SK-N-SH (cell line): ENCODE data around the gene MVP. TPM values are rescaled to one million over a fixed set of nuclear protein-coding genes. Genes with fewer than 3 reads are reported as not detected.

Source experiments
- CTCF ChIA-PET: fragments of 300-600, 350-600 bp; formaldehyde crosslinking; extraction: SDS; loops from one replicate; lab custom pipeline; 2021; lab: Yijun Ruan, JAX
- POLR2A ChIA-PET: fragments of 350-600 bp; sonication (Branson Sonifier 250); formaldehyde crosslinking; extraction: SDS; loops from one replicate; lab custom pipeline; 2020; ENCODE audit warnings: antibody characterized with exemption, inconsistent platforms; lab: Yijun Ruan, JAX
- DNase-seq: peaks from one replicate; pipeline ENCODE4 v3.0.0; 2012
- H2AFZ ChIP-seq: fragments of 200-600 bp; sonication (generic); 2 replicates; pipeline ENCODE4 v1.8.1; 2016; ENCODE audit warnings: antibody characterized with exemption, mild to moderate bottlenecking, low read depth
- H3F3A ChIP-seq: fragments of 200-600 bp; sonication (generic); replicated peaks from 2 replicates; pipeline ENCODE3; 2016; ENCODE audit warnings: antibody characterized with exemption, mild to moderate bottlenecking; ENCODE audit not compliant: insufficient read depth
- H3K27ac ChIP-seq, 2 experiments: fragments of 200-500 bp in 1 of 2; fragments of 200-600 bp in 1 of 2; sonication (Bioruptor generic) in 1 of 2; sonication (generic), shearing (Covaris generic) in 1 of 2; 2 replicates each; pipeline versions ENCODE4 v1.5.1 to v1.6.1; 2014 to 2016; ENCODE audit warnings: low read depth in 2 of 2, inconsistent platforms in 1 of 2, low read length in 1 of 2, mild to moderate bottlenecking in 1 of 2, mixed read lengths in 1 of 2
- H3K27me3 ChIP-seq: fragments of 200-600 bp; sonication (generic), shearing (Covaris generic); 2 replicates; pipeline ENCODE4 v1.6.1; 2016; ENCODE audit warnings: mixed run types; ENCODE audit not compliant: insufficient read depth
- H3K36me3 ChIP-seq, 2 experiments: fragments of 200-500 bp in 1 of 2; fragments of 200-600 bp in 1 of 2; sonication (Bioruptor generic) in 1 of 2; sonication (generic) in 1 of 2; replicated peaks in 1 of 2; 2 replicates each; pipeline versions ENCODE3 to v1.5.1; 2014 to 2016; ENCODE audit warnings: low read length in 1 of 2, mild to moderate bottlenecking in 1 of 2; ENCODE audit not compliant: insufficient read depth in 2 of 2, control insufficient read depth in 1 of 2
- H3K4me1 ChIP-seq, 2 experiments: fragments of 200-500 bp in 1 of 2; fragments of 200-600 bp in 1 of 2; sonication (Bioruptor generic) in 1 of 2; sonication (generic), shearing (Covaris generic) in 1 of 2; 2 replicates each; pipeline versions ENCODE4 v1.5.1 to v1.6.1; 2014 to 2016; ENCODE audit warnings: low read depth in 1 of 2, low read length in 1 of 2, mixed run types in 1 of 2; ENCODE audit not compliant: insufficient read depth in 2 of 2, control insufficient read depth in 1 of 2
- H3K4me2 ChIP-seq: fragments of 200-600 bp; sonication (generic), shearing (Covaris generic); 2 replicates; pipeline ENCODE4 v1.6.1; 2017; ENCODE audit warnings: mixed run types
- H3K4me3 ChIP-seq, 2 experiments: fragments of 200-500 bp in 1 of 2; fragments of 200-600 bp in 1 of 2; sonication (Bioruptor generic) in 1 of 2; sonication (generic), shearing (Covaris generic) in 1 of 2; 2 replicates each; pipeline versions ENCODE4 v1.5.1 to v1.8.1; 2014 to 2016; ENCODE audit warnings: low read depth in 2 of 2, inconsistent platforms in 1 of 2, low read length in 1 of 2, mild to moderate bottlenecking in 1 of 2, mixed read lengths in 1 of 2, moderate library complexity in 1 of 2
- H3K79me2 ChIP-seq: fragments of 200-600 bp; sonication (generic); 2 replicates; pipeline ENCODE4 v1.8.1; 2017; ENCODE audit warnings: mild to moderate bottlenecking; ENCODE audit not compliant: insufficient read depth
- H3K9ac ChIP-seq: fragments of 200-600 bp; sonication (generic); 2 replicates; pipeline ENCODE4 v1.6.1; 2017; ENCODE audit warnings: mixed run types
- H3K9me2 ChIP-seq: fragments of 200-600 bp; sonication (generic); 2 replicates; pipeline ENCODE4 v1.6.1; 2017; ENCODE audit warnings: mixed run types
- H3K9me3 ChIP-seq: fragments of 200-600 bp; sonication (generic); 2 replicates; pipeline ENCODE4 v1.6.1; 2017; ENCODE audit warnings: mixed run types, mild to moderate bottlenecking, moderate library complexity
- H4K20me1 ChIP-seq: fragments of 200-600 bp; sonication (generic); 2 replicates; pipeline ENCODE4 v1.6.1; 2017; ENCODE audit warnings: mild to moderate bottlenecking, mixed run types; ENCODE audit not compliant: insufficient read depth
- ELF1 ChIP-seq: IDR thresholded peaks from 2 replicates; pipeline ENCODE4 v1.4.0; 2012
- EP300 ChIP-seq, 2 experiments: IDR thresholded peaks; 2 replicates each; pipeline versions ENCODE4 v1.4.0 to v1.6.1; 2012; ENCODE audit warnings: borderline replicate concordance in 1 of 2, low read depth in 1 of 2, low read length in 1 of 2
- EZH2phosphoT487 ChIP-seq: fragments of 200-600 bp; sonication (generic); IDR thresholded peaks from 2 replicates; pipeline ENCODE4 v1.6.1; 2017; ENCODE audit warnings: low read depth, mixed run types, mild to moderate bottlenecking, antibody characterized with exemption, moderate library complexity, borderline replicate concordance
- FOSL2 ChIP-seq: IDR thresholded peaks from 2 replicates; pipeline ENCODE4 v1.4.0; 2012; ENCODE audit warnings: low read depth, mild to moderate bottlenecking, moderate library complexity, borderline replicate concordance
- GABPA ChIP-seq: IDR thresholded peaks from 2 replicates; pipeline ENCODE4 v1.4.0; 2012; ENCODE audit warnings: low read depth, mild to moderate bottlenecking
- GATA2 ChIP-seq: sonication (generic); formaldehyde crosslinking; IDR thresholded peaks from 2 replicates; pipeline ENCODE4 v1.5.0; 2020; ENCODE audit warnings: mild to moderate bottlenecking, missing genetic modification reagents
- JUND ChIP-seq: IDR thresholded peaks from 2 replicates; pipeline ENCODE4 v1.4.0; 2012
- MEF2A ChIP-seq: IDR thresholded peaks from 2 replicates; pipeline ENCODE4 v1.4.0; 2012; ENCODE audit warnings: low read depth, borderline replicate concordance
- MXI1 ChIP-seq: IDR thresholded peaks from 2 replicates; pipeline ENCODE4 v1.6.1; 2012; ENCODE audit warnings: mild to moderate bottlenecking, low read depth, low read length, improper control_type of control experiment
- POLR2AphosphoS5 ChIP-seq: IDR thresholded peaks from 2 replicates; pipeline ENCODE4 v1.6.1; 2012; ENCODE audit warnings: low read depth, low read length
- RAD21 ChIP-seq: IDR thresholded peaks from 2 replicates; pipeline ENCODE4 v1.6.1; 2012; ENCODE audit warnings: mild to moderate bottlenecking, low read length
- RCOR1 ChIP-seq: fragments of 150-350 bp; IDR thresholded peaks from 2 replicates; pipeline ENCODE4 v1.6.1; 2017; ENCODE audit warnings: antibody characterized with exemption, low read length
- RXRA ChIP-seq: IDR thresholded peaks from 2 replicates; pipeline ENCODE4 v1.4.0; 2012; ENCODE audit warnings: low read depth, mild to moderate bottlenecking, borderline replicate concordance
- TEAD4 ChIP-seq: IDR thresholded peaks from 2 replicates; pipeline ENCODE4 v1.4.0; 2012; ENCODE audit warnings: mild to moderate bottlenecking, borderline replicate concordance; ENCODE audit not compliant: insufficient read depth
- WGBS: methylation state at CpG from one replicate; pipeline ENCODE4 v1.1.6; 2017; ENCODE audit warnings: low lambda C conversion rate; 5-methylcytosine and 5-hydroxymethylcytosine counted together
- polyA plus RNA-seq, 3 experiments: library from polyadenylated mRNA; depleted of rRNA; stranded (reverse); fragments of >200 nt; gene quantifications; 2 replicates each; pipeline ENCODE4 v1.2.3, GENCODE V29; 2012
- TF ChIP-seq, protein P1 (sequence below): IDR thresholded peaks from 2 replicates; pipeline ENCODE4 v1.4.0; 2012; ENCODE audit warnings: low read depth, borderline replicate concordance
- TF ChIP-seq, protein P2 (sequence below): fragments of 150-350 bp; IDR thresholded peaks from 2 replicates; pipeline ENCODE4 v1.6.1; 2017; ENCODE audit warnings: antibody characterized with exemption, low read length, low read depth, borderline replicate concordance
- TF ChIP-seq, protein P3 (sequence below): IDR thresholded peaks from 2 replicates; pipeline ENCODE4 v1.4.0; 2012; ENCODE audit warnings: low read depth
- TF ChIP-seq, protein P4 (sequence below): fragments of 150-350 bp; IDR thresholded peaks from 2 replicates; pipeline ENCODE4 v1.6.1; 2016; ENCODE audit warnings: mild to moderate bottlenecking, low read depth, low read length
- TF ChIP-seq, protein P5 (sequence below): IDR thresholded peaks from 2 replicates; pipeline ENCODE4 v1.4.0; 2012; ENCODE audit warnings: low read depth, borderline replicate concordance

Gene MVP
- polyA plus RNA-seq, 1 of the 3 experiments (the other 2 are of a cell fraction), result 222 TPM

DNA sequence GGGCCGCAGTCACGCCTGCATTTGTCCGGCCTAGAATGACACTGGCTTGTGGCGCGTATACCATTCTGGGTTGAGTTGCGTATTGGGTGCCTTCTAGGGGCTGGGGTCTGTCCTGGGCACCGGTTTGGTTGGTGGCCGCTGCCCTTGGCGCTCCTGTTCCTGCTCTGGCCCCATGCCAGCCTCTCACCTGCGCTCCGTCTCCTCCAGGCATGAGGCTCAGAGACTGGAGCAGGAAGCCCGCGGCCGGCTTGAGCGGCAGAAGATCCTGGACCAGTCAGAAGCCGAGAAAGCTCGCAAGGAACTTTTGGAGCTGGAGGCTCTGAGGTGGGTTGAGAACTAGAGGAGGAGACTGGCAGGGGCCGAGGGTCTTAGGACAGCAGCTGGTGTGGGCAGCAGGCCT lies 25.4 kb downstream of the MVP start:
- no peak for DNase-seq
- H3K9me2 ChIP-seq, result no peaks in the 10 kb centered on the region
- no peaks in the 10 kb centered on the region for H4K20me1 ChIP-seq
- ChIA-PET CTCF (interaction anchor here (0.9 to 5.9 kb wide), 4 partner anchors 24 to 129 kb away, joined by 3 to 129 read pairs (median 3); partner anchors contain the start of genes MVP and PAGR1), POLR2A (no interaction called here)
- H3K9me3 ChIP-seq, result no peaks in the 10 kb centered on the region
- 97% methylated on average over 18 of the region's 18 CpGs for WGBS
- no peak for TF ChIP-seq FOSL2
- TF ChIP-seq, protein P1, sequence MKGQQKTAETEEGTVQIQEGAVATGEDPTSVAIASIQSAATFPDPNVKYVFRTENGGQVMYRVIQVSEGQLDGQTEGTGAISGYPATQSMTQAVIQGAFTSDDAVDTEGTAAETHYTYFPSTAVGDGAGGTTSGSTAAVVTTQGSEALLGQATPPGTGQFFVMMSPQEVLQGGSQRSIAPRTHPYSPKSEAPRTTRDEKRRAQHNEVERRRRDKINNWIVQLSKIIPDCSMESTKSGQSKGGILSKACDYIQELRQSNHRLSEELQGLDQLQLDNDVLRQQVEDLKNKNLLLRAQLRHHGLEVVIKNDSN, result no peak
- no peak for TF ChIP-seq RCOR1
- no peak for TF ChIP-seq GATA2 (CRISPR knock-in tag)
- TF ChIP-seq MEF2A, result no peak
- no peak for TF ChIP-seq RXRA
- TF ChIP-seq, protein P2, sequence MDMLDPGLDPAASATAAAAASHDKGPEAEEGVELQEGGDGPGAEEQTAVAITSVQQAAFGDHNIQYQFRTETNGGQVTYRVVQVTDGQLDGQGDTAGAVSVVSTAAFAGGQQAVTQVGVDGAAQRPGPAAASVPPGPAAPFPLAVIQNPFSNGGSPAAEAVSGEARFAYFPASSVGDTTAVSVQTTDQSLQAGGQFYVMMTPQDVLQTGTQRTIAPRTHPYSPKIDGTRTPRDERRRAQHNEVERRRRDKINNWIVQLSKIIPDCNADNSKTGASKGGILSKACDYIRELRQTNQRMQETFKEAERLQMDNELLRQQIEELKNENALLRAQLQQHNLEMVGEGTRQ, result no peak
- TF ChIP-seq TEAD4, result no peak
- no peak for TF ChIP-seq RAD21
- no peak for TF ChIP-seq GABPA
- TF ChIP-seq, protein P3, sequence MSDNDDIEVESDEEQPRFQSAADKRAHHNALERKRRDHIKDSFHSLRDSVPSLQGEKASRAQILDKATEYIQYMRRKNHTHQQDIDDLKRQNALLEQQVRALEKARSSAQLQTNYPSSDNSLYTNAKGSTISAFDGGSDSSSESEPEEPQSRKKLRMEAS, result no peak
- no peak for TF ChIP-seq EP300 (IDR thresholded peaks at IDR 0.05; ENCODE audit: borderline replicate concordance in 1 of 2, low read depth in 1 of 2, low read length in 1 of 2)
- TF ChIP-seq POLR2AphosphoS5, result no peak
- TF ChIP-seq, protein P4, sequence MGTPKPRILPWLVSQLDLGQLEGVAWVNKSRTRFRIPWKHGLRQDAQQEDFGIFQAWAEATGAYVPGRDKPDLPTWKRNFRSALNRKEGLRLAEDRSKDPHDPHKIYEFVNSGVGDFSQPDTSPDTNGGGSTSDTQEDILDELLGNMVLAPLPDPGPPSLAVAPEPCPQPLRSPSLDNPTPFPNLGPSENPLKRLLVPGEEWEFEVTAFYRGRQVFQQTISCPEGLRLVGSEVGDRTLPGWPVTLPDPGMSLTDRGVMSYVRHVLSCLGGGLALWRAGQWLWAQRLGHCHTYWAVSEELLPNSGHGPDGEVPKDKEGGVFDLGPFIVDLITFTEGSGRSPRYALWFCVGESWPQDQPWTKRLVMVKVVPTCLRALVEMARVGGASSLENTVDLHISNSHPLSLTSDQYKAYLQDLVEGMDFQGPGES, result no peak
- TF ChIP-seq MXI1, result no peak
- no peak for TF ChIP-seq JUND
- no peak for TF ChIP-seq ELF1
- TF ChIP-seq, protein P5, sequence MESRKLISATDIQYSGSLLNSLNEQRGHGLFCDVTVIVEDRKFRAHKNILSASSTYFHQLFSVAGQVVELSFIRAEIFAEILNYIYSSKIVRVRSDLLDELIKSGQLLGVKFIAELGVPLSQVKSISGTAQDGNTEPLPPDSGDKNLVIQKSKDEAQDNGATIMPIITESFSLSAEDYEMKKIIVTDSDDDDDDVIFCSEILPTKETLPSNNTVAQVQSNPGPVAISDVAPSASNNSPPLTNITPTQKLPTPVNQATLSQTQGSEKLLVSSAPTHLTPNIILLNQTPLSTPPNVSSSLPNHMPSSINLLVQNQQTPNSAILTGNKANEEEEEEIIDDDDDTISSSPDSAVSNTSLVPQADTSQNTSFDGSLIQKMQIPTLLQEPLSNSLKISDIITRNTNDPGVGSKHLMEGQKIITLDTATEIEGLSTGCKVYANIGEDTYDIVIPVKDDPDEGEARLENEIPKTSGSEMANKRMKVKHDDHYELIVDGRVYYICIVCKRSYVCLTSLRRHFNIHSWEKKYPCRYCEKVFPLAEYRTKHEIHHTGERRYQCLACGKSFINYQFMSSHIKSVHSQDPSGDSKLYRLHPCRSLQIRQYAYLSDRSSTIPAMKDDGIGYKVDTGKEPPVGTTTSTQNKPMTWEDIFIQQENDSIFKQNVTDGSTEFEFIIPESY, result no peak
- TF ChIP-seq EZH2phosphoT487, result no peak
- peaks cover 25 to 35% of the 10 kb centered on the region in 2 experiments for H3K36me3 ChIP-seq
- no peak overlapping the region for H3K9ac ChIP-seq
- H2AFZ ChIP-seq, result no peak overlapping the region
- H3K4me2 ChIP-seq, result no peak overlapping the region
- H3F3A ChIP-seq, result peaks cover 19% of the 10 kb centered on the region
- no peaks in the 10 kb centered on the region for H3K27me3 ChIP-seq
- H3K27ac ChIP-seq, result no peak overlapping the region
- no peaks in the 10 kb centered on the region for H3K79me2 ChIP-seq
- H3K4me3 ChIP-seq, result no peak overlapping the region
- no peaks in the 10 kb centered on the region for H3K4me1 ChIP-seq
